HG03432 (cell line): ENCODE data around the gene TRIM16.
"Not testable (repeated sequence)": the region's sequence is repeated elsewhere in the genome, so short reads cannot be mapped to it uniquely, and the experiment has no call there.

Source experiments
- ATAC-seq: cut with Tn5 transposase; IDR thresholded peaks from one replicate; pipeline ENCODE4 v1.9.1; 2021; ENCODE audit warnings: mild to moderate bottlenecking, moderate library complexity; ENCODE audit not compliant: unreplicated experiment

TRIM16 gene

GRCh38 chr17:15619331-15620058 lies 64.6 kb downstream of the TRIM16 start, which contains the start of gene FBXW10B:
Gene FBXW10B (minus strand): TSS chr17:15619704. CDS start chr17:15619512, 192 bp downstream.
- not testable (repeated sequence) for ATAC-seq

- not testable (repeated sequence) for ATAC-seq
Measured at GRCh38 chr17:15616828-15617227, 67.3 kb downstream of the TRIM16 start.

- ATAC-seq: not testable (repeated sequence)
Measured at GRCh38 chr17:15615850-15616249, 68.3 kb downstream of the TRIM16 start.

- not testable (repeated sequence) for ATAC-seq
Measured at GRCh38 chr17:15613111-15613510, 71.0 kb downstream of the TRIM16 start.

- ATAC-seq: not testable (repeated sequence)
Measured at GRCh38 chr17:15592960-15593359, 91.2 kb downstream of the TRIM16 start.

GRCh38 chr17:15591986-15592385 lies 92.1 kb downstream of the TRIM16 start:
- ATAC-seq: not testable (repeated sequence)

- not testable (repeated sequence) for ATAC-seq
Measured at GRCh38 chr17:15590844-15591243, 93.3 kb downstream of the TRIM16 start.

- peak; percentile 76 for ATAC-seq
Measured at GRCh38 chr17:15589544-15590536, 94.3 kb downstream of the TRIM16 start.

GRCh38 chr17:15588017-15588416 lies 96.1 kb downstream of the TRIM16 start:
- ATAC-seq: not testable (repeated sequence)

GRCh38 chr17:15583313-15583712 lies 100.8 kb downstream of the TRIM16 start:
- not testable (repeated sequence) for ATAC-seq

- ATAC-seq: not testable (repeated sequence)
Measured at GRCh38 chr17:15581462-15581861, 102.6 kb downstream of the TRIM16 start.
